A172 (cell line): Measurements from ENCODE around the gene GFPT2. TPM values are rescaled to one million over a fixed set of nuclear protein-coding genes. Genes with fewer than 3 reads are reported as not detected.

ENCODE experiments used
- DNase-seq: peaks from one replicate; pipeline ENCODE4 v3.0.0-alpha.2; 2015; ENCODE audit warnings: low spot score
- total RNA-seq: library from RNA; depleted of rRNA; stranded (reverse); fragments of >200 nt; shearing (Covaris generic); gene quantifications from 2 replicates; pipeline ENCODE4 v1.2.3, GENCODE V29; 2014

GFPT2 gene
- total RNA-seq, 1 experiment from 2014 or later, result 42.0 TPM

DNA sequence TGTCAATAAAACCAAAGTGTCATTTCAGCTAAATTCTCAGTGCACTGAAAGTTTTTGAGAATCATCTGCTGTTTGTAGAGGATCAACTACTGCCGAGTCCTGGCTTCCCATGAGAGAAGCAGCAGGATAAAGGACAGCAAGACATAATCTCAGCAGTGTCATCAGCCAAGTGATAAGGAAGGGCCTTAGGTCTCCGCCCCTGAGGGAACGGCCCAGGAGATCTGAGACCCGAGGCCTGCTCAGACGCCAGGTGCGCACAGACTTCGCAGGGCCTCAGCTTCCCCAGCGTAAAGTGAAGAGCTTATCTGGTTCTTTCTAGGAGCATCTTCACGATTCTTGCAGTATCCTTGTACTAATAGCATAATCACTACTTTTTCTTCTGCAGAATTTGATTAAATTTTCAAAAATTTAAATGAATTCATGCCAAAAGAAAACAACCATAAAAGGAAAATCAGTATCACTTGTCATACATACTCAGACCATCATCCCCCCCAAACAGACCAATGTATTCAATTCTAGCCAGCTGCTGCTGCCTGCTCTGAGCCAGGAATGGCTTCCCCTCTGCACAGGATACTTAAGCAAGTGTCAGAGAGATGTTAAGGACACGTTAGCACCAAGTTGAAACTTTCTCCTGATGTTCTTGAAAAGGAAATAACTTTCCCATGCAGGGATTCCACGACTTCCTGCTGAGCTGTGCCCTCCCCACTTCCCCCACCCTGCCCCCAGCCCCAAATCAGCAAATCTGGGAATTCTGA lies 2.2 kb downstream of the GFPT2 start:
- DNase-seq, result no peak

GRCh38 chr5:180350296-180350695 lies 2.8 kb downstream of the GFPT2 start:
- DNase-seq, result no peak

- no peak for DNase-seq
These were observed 3.7 kb downstream of the GFPT2 start for GRCh38 chr5:180349391-180349790.

- DNase-seq, result no peak
These were observed 4.8 kb downstream of the GFPT2 start for GRCh38 chr5:180348336-180348735.

DNA sequence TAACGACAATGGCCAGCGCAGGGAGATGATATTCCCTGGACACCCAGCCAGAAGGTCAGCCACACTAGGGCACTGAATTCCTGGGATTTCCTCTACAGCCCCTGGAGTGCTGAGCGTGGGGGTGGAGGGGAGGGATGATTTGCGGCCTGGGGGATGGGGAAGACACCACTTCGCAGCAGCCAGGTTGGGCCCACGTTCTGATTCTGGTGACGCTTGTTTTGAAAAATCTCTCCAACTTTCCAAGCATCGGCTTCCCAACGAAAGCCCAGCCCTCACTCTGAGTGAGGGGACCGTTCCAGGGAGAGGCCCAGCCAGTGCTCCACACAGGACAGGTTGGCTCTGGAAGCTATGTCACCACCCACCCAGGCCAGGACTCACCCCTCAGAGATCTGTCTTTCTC lies 5.4 kb downstream of the GFPT2 start:
- DNase-seq, result no peak

DNA sequence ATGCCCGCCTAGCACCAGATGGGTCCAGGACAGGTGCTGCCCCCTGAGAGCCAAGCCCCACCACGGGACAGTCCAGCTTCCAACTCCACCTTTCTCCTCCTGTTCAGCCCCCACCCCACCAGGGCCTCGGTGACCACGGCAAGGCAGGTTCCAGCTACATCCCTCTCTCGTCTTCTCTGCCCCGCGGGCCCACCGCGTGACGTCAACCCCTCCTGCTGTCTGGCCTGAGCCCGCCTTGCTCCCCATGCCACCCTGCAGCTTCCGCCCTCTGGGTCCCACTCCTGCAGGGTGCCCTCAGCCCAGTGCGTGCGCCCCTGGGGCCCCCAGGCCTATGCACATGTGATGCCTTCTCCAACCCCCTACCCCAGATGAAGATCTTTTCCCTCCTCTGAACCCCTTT lies 6.8 kb downstream of the GFPT2 start:
- DNase-seq, result no peak

DNA sequence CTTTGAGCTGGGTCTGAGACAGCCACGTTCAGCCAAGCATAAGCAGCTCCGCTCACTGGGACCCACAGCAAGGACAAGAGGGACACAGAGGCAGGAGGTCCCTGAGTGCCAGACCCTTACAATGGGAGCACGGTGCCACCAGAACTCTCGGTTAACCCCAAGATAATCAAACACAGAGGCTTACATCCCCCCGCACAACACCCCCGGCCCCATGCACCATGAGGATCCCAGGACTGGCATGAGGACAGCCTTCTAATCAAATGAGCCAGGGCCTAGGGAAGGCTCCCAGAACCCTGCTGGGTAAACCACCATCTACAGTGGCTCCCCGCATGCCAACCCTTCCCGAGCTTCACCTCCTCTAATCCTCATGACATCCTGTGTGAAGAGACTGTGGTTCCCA lies 7.4 kb downstream of the GFPT2 start:
- no peak for DNase-seq

DNA sequence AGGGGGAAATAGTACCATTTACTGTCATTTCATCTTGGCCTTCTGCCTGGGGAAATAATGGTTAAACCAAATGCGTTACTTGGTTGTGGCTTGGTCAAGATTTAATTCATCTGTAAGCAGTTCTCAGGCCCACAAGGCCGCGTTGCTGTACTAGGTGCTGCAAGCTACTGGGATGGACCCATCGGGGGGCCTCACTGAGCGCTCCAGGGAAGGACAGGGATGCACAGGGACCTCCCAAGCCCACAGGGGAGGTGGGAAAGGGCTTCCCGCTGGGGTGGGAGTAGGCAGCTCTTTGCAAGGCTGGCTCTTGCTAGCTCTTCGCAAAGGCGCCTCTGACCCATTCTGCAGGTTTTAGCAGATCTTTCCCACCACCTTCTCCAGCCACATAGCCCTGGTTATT lies 8.0 kb downstream of the GFPT2 start:
- no peak for DNase-seq

DNA sequence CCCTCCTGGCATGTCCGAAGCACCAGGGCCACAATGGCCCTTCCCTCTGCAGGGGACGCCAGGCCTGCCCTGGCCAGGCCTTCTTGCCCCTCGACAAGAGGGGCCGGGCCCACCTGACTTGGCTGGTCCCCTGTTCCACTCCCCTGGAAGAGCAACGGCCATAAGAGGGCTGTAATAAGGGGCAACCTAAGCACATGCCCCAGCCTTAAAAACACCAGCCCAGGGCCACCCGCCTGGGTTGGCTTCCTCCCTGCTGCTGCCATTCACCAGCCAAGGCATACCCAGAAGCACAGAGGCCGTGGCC lies 8.5 kb downstream of the GFPT2 start:
- DNase-seq, result no peak

- peak; percentile 64 for DNase-seq
These were observed 9.1 kb downstream of the GFPT2 start for GRCh38 chr5:180343831-180344695.

GRCh38 chr5:180343110-180343830 lies 9.9 kb downstream of the GFPT2 start:
- DNase-seq, result peak; percentile 79

DNA sequence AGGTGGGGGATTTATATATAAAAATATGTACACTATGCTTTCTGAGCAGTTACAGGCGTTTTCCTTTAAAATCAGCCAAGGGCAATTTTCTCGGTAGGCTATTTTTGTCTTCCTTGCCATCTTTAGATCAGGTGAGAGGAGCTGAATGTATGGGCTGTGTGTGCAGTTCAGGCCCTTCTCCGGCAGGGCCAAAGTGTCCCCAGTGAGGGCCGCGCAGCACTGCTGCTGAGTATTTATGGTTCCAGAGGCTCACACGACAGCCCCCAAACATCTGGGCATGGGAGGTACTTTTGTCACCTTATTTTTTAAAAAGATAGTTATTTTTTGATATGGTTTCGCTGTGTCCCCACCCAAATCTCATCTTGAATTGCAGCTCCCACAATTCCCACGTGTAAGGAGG lies 11.5 kb downstream of the GFPT2 start:
- DNase-seq, result no peak

GRCh38 chr5:180340856-180341255 lies 12.3 kb downstream of the GFPT2 start:
- peak; percentile 36 for DNase-seq

DNA sequence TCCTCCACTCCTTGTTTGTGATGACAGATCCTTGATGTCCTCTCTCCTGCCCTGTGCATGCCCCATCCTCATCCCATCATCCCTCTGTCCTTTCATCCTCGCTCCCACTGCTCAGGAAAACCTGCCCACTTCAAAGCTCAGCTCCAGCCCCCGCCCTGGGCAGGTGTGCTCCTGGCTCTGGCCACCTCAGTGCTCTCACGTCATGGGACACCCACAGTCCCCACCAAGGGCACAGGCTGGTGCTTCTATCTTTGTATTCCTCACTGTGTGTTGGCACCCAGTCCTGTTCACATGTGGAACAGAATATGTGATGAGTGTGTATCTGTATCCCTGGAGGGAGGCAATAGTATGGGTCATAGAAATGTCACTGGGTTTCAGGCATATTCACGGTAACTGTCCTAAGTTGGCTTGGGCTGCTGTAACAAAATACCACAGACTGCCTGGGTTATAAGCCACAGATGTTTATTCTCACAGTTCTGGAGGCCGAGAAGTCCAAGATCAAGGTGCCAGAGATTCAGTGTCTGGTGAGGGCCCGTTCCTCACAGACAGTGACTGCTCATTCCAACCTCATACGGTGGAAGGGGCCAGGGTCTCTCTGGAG lies 13.5 kb downstream of the GFPT2 start:
- no peak for DNase-seq

DNA sequence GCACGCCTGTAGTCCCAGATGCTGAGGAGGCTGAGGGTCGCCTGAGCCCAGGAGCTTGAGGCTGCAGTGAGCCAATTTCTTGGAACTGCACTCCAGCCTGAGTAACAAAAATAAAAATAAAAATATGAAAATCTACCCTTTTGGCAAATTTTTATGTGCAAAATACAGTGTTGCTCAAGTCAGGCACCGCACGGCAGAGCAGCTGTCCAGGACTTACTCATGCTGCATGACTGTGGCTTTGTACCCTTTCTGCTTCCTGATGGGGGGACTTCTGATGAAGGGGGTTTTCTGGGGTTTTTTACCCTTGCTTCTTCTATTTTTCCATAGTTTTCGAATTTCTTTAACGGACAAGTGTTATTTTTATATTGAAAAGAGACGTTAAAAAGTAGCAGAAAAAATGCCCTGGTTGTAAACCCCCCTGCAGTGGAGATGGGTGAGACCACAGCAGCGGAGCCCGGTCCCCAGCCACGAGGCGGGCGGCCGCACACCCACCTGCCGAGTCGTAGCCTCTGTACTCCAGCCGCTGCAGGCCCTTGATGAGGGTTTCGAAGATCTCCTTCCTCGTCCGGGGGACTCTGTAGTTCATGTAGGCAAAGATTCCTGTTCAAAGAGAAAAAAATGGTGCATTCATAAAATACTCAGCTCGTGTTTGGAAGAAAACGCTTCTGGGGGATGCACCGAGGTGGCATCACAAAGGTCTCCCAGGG lies 15.0 kb downstream of the GFPT2 start:
- DNase-seq, result no peak

GRCh38 chr5:180336234-180337020 lies 16.7 kb downstream of the GFPT2 start:
- no peak for DNase-seq

DNA sequence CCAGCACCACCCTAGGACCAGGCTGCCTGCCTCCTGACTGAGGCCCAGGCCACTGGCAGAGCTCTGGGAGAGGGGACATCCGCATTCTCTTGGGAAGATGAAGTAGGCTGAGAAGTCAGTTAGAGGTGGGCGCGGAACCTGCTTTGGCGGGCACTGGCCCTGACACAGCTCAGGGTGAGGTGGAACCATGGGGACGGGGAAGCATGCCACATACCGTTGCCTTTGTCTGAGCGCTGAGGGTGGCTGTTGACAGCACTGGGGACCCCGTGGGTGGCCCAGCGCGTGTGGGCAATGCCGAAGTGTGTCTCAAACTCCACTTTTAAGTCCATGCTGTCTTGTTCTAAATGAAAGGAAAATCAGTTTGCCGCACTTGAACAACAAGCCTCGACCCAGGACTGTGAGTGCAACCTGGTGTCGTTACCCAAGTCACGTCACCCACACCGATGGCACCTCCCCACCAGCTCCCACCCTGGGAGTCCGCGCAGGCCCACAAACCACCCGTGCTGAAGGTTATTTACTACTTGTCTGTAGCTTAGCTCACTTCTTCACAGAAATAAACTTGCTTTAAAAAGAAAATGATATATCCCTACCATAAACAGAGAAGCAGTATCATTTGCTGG lies 17.4 kb downstream of the GFPT2 start:
- no peak for DNase-seq

- DNase-seq, result no peak
These were observed 18.2 kb downstream of the GFPT2 start for GRCh38 chr5:180334751-180335613.

DNA sequence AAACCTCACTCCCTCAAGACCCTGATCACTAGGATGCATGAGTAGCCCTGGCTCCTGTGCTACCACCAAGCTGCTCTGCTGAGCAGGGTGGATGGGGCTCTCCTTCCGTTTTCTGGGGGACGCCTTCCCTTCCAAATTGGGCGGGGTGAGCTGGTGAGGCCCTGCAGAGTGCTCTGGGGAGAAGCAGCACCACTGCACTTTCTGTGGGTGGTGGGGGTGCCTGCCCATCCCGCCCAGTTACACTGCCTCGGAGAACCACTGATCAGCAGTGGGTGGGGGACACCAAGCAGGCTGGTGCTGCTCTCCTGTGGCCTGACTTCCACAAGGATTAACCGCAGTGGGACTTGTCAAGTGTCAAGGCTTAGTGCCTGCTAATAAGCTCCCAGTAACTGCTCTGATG lies 19.0 kb downstream of the GFPT2 start:
- DNase-seq, result peak; percentile 74
